Liver (tissue), 9 donors: ENCODE results near the gene ZNHIT6. TPM values are rescaled to one million over a fixed set of nuclear protein-coding genes. Genes with fewer than 3 reads are reported as not detected.
"Not testable (repeated sequence)": the region's sequence is repeated elsewhere in the genome, so short reads cannot be mapped to it uniquely, and the experiment has no call there.

ENCODE experiments used
- DNase-seq: peaks from one replicate; pipeline ENCODE4 v3.0.0-alpha.2; 2017; ENCODE audit warnings: low spot score
- H3K27ac ChIP-seq, 2 donors: one replicate each; pipeline ENCODE4 v1.7.0; 2013; ENCODE audit warnings: inconsistent platforms in 2 of 2, low read length in 2 of 2, control low read depth in 1 of 2, low read depth in 1 of 2, mild to moderate bottlenecking in 1 of 2
- H3K27me3 ChIP-seq, 4 donors: one replicate each; pipeline versions ENCODE4 v1.6.1 to v1.7.0; 2013; ENCODE audit warnings: low read length in 3 of 4, inconsistent platforms in 1 of 4, mild to moderate bottlenecking in 1 of 4, moderate library complexity in 1 of 4; ENCODE audit not compliant: control insufficient read depth in 4 of 4, insufficient read depth in 4 of 4
- H3K36me3 ChIP-seq, 4 donors: one replicate each; pipeline versions ENCODE4 v1.6.1 to v1.7.0; 2013; ENCODE audit warnings: low read length in 3 of 4, mild to moderate bottlenecking in 3 of 4, low read depth in 1 of 4, moderate library complexity in 1 of 4; ENCODE audit not compliant: control insufficient read depth in 4 of 4, insufficient read depth in 3 of 4
- H3K4me1 ChIP-seq, 4 donors: one replicate each; pipeline versions ENCODE4 v1.6.1 to v1.7.0; 2013; ENCODE audit warnings: low read length in 3 of 4, mild to moderate bottlenecking in 3 of 4, moderate library complexity in 1 of 4; ENCODE audit not compliant: control insufficient read depth in 4 of 4, insufficient read depth in 4 of 4
- H3K4me3 ChIP-seq, 3 donors: one replicate each; pipeline versions ENCODE4 v1.6.1 to v1.7.0; 2013; ENCODE audit warnings: low read length in 3 of 3, control low read depth in 1 of 3, low read depth in 1 of 3, mild to moderate bottlenecking in 1 of 3
- H3K9ac ChIP-seq, 2 donors: one replicate each; pipeline ENCODE4 v1.7.0; 2013; ENCODE audit warnings: low read length in 2 of 2, mild to moderate bottlenecking in 2 of 2, moderate library complexity in 2 of 2, control low read depth in 1 of 2, low read depth in 1 of 2
- H3K9me3 ChIP-seq, 4 donors: one replicate each; pipeline versions ENCODE4 v1.6.1 to v1.7.0; 2013; ENCODE audit warnings: low read length in 3 of 4; ENCODE audit not compliant: control insufficient read depth in 4 of 4
- FOXA2 ChIP-seq: IDR thresholded peaks from 2 replicates; pipeline ENCODE4 v1.6.1; 2016; ENCODE audit warnings: antibody characterized with exemption
- GABPA ChIP-seq, 2 donors: IDR thresholded peaks in 1 of 2; conservative IDR thresholded peaks in 1 of 2; 2 replicates each; pipeline ENCODE4 v1.6.1; 2016; ENCODE audit warnings: antibody characterized with exemption in 2 of 2, mild to moderate bottlenecking in 1 of 2, moderate library complexity in 1 of 2
- HNF4A ChIP-seq, 2 donors: conservative IDR thresholded peaks; 2 replicates each; pipeline ENCODE4 v1.6.1; 2016; ENCODE audit warnings: antibody characterized with exemption in 2 of 2, mild to moderate bottlenecking in 2 of 2
- MAX ChIP-seq: IDR thresholded peaks from 2 replicates; pipeline ENCODE4 v1.6.1; 2016; ENCODE audit warnings: antibody characterized with exemption
- NR2F2 ChIP-seq: IDR thresholded peaks from 2 replicates; pipeline ENCODE4 v1.6.1; 2016; ENCODE audit warnings: antibody characterized with exemption
- REST ChIP-seq: IDR thresholded peaks from 2 replicates; pipeline ENCODE4 v1.6.1; 2016; ENCODE audit warnings: antibody characterized with exemption, mild to moderate bottlenecking
- RXRA ChIP-seq, 2 donors: IDR thresholded peaks; 2 replicates each; pipeline ENCODE4 v1.6.1; 2017 to 2018; ENCODE audit warnings: antibody characterized with exemption in 2 of 2, mild to moderate bottlenecking in 1 of 2
- SP1 ChIP-seq: IDR thresholded peaks from 2 replicates; pipeline ENCODE4 v1.6.1; 2018; ENCODE audit warnings: antibody characterized with exemption, mild to moderate bottlenecking
- TAF1 ChIP-seq: conservative IDR thresholded peaks from 2 replicates; pipeline ENCODE4 v1.6.1; 2016; ENCODE audit warnings: antibody characterized with exemption, mild to moderate bottlenecking
- YY1 ChIP-seq: IDR thresholded peaks from 2 replicates; pipeline ENCODE4 v1.6.1; 2016; ENCODE audit warnings: antibody characterized with exemption, mild to moderate bottlenecking
- WGBS: extraction: QIAGEN DNeasy Blood & Tissue Kit; methylation state at CpG from one replicate; pipeline ENCODE4 v1.1.7; 2013; 5-methylcytosine and 5-hydroxymethylcytosine counted together
- polyA plus RNA-seq, 2 donors: library from polyadenylated mRNA; stranded (reverse) in 1 of 2; unstranded in 1 of 2; fragments of 200-250 nt in 1 of 2; fragments of >200 nt in 1 of 2; fragmentation: Nextera tagmentation in 1 of 2; extraction: Ambion mirVana in 1 of 2; gene quantifications; one replicate each; pipeline versions ENCODE4 v1.2.1 to v1.2.3, GENCODE V29; 2013 to 2015
- total RNA-seq, 2 donors: library from RNA; depleted of rRNA; stranded (reverse); fragments of >200 nt; gene quantifications; one replicate each; pipeline ENCODE4 v1.2.3, GENCODE V29; 2014
- TF ChIP-seq, protein P1 (sequence below): IDR thresholded peaks from 2 replicates; pipeline ENCODE4 v1.6.1; 2016; ENCODE audit warnings: antibody characterized with exemption
- TF ChIP-seq, protein P2 (sequence below): fragments of 150-350 bp; IDR thresholded peaks from 2 replicates; pipeline ENCODE4 v1.5.1; 2017; ENCODE audit warnings: improper control_type of control experiment, low read depth, low read length; ENCODE audit not compliant: missing input control
- donor health status: healthy.
- donor health status: healthy.
- donor health status: healthy.
- donor health status: healthy.
- donor health status: healthy.

Gene ZNHIT6
- total and polyA plus RNA-seq, 4 donors: 2.2 to 4.0 (median 3.2) TPM

GRCh38 chr1:85650645-85651044, 57.6 kb downstream of the ZNHIT6 start:
- TF ChIP-seq FOXA2: no peak
- TF ChIP-seq TAF1: no peak
- TF ChIP-seq, protein P1, sequence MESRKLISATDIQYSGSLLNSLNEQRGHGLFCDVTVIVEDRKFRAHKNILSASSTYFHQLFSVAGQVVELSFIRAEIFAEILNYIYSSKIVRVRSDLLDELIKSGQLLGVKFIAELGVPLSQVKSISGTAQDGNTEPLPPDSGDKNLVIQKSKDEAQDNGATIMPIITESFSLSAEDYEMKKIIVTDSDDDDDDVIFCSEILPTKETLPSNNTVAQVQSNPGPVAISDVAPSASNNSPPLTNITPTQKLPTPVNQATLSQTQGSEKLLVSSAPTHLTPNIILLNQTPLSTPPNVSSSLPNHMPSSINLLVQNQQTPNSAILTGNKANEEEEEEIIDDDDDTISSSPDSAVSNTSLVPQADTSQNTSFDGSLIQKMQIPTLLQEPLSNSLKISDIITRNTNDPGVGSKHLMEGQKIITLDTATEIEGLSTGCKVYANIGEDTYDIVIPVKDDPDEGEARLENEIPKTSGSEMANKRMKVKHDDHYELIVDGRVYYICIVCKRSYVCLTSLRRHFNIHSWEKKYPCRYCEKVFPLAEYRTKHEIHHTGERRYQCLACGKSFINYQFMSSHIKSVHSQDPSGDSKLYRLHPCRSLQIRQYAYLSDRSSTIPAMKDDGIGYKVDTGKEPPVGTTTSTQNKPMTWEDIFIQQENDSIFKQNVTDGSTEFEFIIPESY: no peak
- no peak for TF ChIP-seq YY1
- TF ChIP-seq REST: no peak
- no peak for TF ChIP-seq GABPA (IDR thresholded peaks at IDR 0.05 in 1 of 2, conservative IDR thresholded peaks at IDR 0.05 in 1 of 2)
- TF ChIP-seq, protein P2, sequence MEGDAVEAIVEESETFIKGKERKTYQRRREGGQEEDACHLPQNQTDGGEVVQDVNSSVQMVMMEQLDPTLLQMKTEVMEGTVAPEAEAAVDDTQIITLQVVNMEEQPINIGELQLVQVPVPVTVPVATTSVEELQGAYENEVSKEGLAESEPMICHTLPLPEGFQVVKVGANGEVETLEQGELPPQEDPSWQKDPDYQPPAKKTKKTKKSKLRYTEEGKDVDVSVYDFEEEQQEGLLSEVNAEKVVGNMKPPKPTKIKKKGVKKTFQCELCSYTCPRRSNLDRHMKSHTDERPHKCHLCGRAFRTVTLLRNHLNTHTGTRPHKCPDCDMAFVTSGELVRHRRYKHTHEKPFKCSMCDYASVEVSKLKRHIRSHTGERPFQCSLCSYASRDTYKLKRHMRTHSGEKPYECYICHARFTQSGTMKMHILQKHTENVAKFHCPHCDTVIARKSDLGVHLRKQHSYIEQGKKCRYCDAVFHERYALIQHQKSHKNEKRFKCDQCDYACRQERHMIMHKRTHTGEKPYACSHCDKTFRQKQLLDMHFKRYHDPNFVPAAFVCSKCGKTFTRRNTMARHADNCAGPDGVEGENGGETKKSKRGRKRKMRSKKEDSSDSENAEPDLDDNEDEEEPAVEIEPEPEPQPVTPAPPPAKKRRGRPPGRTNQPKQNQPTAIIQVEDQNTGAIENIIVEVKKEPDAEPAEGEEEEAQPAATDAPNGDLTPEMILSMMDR: no peak
- TF ChIP-seq NR2F2: no peak
- no peak for TF ChIP-seq SP1
- TF ChIP-seq MAX: no peak
- WGBS: 94% methylated on average over 1 of the region's 1 CpG
- no peaks in the 10 kb centered on the region for H3K4me1 ChIP-seq
- no peak overlapping the region for H3K27ac ChIP-seq
- DNase-seq: no peak
- H3K4me3 ChIP-seq: no peak overlapping the region
- H3K9ac ChIP-seq: no peak overlapping the region
- no peaks in the 10 kb centered on the region for H3K27me3 ChIP-seq
- peaks cover 0 to 4% (median 2%) of the 10 kb centered on the region in 4 donors for H3K9me3 ChIP-seq
- H3K36me3 ChIP-seq: peaks cover 0 to 14% (median 4%) of the 10 kb centered on the region in 4 donors

GRCh38 chr1:85649591-85649990, 58.6 kb downstream of the ZNHIT6 start:
- H3K4me1 ChIP-seq: no peaks in the 10 kb centered on the region
- H3K27me3 ChIP-seq: no peaks in the 10 kb centered on the region
- H3K9ac ChIP-seq: no peak overlapping the region
- H3K27ac ChIP-seq: no peak overlapping the region
- H3K4me3 ChIP-seq: no peak overlapping the region
- peaks cover 0 to 4% (median 2%) of the 10 kb centered on the region in 4 donors for H3K9me3 ChIP-seq
- TF ChIP-seq RXRA (IDR thresholded peaks at IDR 0.05) (no peak), YY1 (no peak), TAF1 (no peak), MAX (no peak), REST (no peak), NR2F2 (no peak), HNF4A (conservative IDR thresholded peaks at IDR 0.05) (no peak)
- H3K36me3 ChIP-seq: peaks cover 0 to 13% (median 3%) of the 10 kb centered on the region in 4 donors
- no peak for DNase-seq

DNA sequence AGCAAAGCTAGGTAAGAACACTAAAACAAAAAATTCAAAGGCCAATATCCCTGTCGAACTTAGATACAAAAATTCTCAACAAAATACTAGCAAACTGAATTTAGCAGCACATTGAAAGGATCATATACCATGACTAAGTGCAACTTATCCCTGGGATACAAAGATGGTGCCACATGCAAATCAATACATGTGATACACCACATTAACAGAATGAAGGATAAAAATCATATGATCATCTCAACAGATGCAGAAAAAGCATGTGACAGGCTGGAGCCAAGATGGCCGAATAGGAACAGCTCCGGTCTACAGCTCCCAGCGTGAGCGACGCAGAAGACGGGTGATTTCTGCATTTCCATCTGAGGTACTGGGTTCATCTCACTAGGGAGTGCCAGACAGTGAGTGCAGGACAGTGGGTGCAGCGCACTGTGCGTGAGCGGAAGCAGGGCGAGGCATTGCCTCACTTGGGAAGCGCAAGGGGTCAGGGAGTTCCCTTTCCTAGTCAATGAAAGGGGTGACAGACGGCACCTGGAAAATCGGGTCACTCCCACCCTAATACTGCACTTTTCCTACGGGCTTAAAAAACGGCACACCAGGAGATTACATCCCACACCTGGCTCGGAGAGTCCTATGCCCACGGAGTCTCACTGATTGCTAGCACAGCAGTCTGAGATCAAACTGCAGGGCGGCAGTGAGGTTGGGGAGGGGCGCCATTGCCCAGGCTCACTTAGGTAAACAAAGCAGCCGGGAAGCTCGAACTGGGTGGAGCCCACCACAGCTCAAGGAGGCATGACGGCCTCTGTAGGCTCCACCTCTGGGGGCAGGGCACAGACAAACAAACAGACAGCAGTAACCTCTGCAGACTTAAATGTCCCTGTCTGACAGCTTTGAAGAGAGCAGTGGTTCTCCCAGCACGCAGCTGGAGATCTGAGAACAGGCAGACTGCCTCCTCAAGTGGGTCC, 66.4 kb downstream of the ZNHIT6 start:
- H3K9ac ChIP-seq, H3K36me3 ChIP-seq, H3K4me3 ChIP-seq, H3K27me3 ChIP-seq, H3K27ac ChIP-seq, H3K9me3 ChIP-seq, DNase-seq, H3K4me1 ChIP-seq: not testable (repeated sequence)
- 87% methylated on average over 24 of the region's 24 CpGs for WGBS
